GM21529 (cell line): ENCODE results near the gene TMEM123.
"Not testable (repeated sequence)": the region's sequence is repeated elsewhere in the genome, so short reads cannot be mapped to it uniquely, and the experiment has no call there.

ENCODE experiments used
- ATAC-seq: cut with Tn5 transposase; IDR thresholded peaks from one replicate; pipeline ENCODE4 v1.9.1; 2021; ENCODE audit not compliant: unreplicated experiment

Gene TMEM123

DNA sequence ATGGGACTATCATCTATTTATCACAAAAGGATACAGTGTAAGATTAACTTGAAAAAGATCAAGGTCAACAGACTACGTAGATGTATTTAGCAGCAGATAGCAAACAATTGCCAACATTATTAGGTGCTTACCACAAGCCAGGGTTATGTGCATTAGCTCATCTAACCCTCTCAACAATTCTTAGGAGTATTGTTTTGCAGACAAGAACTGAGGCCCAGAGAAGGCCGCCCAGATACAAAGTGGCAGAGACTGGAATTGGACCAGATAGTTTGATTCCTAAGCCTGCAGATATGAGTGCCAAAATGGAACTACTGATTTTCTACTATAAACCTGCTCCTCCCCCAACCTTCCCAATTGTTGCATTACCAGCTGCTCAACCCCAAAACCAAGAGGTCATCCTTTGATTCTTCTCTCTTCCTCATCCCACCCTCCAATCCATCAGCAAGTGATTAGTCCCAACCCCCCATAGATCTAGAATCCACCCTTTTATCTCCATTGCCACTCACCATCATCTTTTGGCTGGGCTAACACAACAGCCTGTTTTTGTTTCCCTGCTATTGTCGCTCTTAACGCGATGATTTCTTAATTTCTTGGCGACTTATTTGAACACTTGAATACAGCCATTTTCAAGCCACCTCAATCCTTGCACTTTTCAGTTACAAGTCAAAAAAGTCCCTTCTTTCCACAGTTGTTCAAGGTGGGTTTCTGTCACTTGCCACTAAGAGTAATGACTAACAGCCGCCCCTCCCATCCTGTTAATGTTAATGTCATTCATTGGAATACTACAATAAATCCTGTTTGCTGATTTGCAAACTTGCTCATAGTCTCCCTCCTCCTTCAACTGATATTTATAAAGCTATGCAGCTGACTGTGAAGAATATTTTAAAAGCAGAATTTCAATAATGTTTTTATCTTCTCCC lies 2.7 kb downstream of the TMEM123 start:
- no peak for ATAC-seq

DNA sequence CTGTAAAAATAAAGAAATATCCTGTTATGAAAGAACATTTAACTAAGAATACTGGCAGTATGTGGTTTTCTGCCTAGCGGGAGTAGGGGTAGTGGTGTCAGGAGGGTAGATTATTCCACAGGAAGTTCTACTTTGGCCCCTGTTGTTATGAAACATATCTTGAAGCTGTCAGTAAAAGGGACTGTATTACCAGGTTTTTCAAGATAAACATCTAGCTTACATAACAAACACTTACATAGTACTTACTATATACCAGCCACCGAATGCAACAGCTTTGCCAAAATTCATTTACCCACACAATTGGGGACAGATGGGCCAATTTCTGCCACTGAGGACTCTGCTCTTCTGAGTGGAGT lies 3.7 kb downstream of the TMEM123 start:
- no peak for ATAC-seq

GRCh38 chr11:102447941-102448868 lies 4.4 kb downstream of the TMEM123 start:
- ATAC-seq = no peak

DNA sequence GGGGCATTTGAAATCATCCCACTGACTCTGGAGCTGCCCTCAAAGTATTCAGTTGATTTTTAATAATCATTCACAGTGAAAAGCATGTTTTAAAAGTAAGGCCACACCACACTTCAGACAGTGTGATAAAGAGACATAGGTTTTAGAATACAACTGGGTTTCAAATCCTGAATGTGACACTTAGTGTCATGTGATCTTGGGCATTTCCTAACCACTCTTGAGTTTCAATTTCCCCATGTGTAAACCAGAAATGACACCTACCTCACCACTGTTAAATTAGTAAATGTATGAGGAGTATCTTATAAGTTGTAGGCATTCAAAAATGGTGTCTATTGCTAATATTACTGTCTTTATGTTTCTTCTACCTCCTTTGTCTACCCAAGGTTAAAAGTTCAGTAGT lies 5.4 kb downstream of the TMEM123 start:
- no peak for ATAC-seq

- ATAC-seq = no peak
Observed at GRCh38 chr11:102446606-102447005, 6.0 kb downstream of the TMEM123 start.

GRCh38 chr11:102444693-102445092 lies 7.9 kb downstream of the TMEM123 start:
- ATAC-seq = not testable (repeated sequence)

DNA sequence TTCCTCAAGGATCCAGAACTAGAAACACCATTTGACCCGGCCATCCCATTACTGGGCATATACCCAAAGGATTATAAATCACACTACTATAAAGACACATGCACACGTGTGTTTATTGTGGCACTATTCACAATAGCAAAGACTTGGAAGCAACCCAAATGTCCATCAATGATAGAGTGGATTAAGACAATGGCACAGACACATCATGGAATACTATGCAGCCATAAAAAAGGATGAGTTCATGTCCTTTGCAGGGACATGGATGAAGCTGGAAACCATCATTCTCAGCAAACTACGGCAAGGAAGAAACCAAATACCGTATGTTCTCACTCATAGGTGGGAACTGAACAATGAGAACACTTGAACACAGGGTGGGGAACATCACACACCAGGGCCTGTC lies 8.4 kb downstream of the TMEM123 start:
- not testable (repeated sequence) for ATAC-seq

DNA sequence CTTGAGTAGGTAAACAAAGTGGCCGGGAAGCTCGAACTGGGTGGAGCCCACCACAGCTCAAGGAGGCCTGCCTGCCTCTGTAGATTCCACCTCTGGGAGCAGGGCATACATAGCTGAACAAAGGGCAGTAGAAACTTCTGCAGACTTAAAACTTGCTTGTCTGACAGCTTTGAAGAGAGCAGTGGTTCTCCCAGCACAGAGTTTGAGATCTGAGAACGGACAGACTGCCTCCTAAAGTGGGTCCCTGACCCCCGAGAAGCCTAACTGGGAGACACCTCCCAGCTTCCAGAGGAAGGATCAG lies 13.6 kb downstream of the TMEM123 start:
- ATAC-seq = not testable (repeated sequence)

GRCh38 chr11:102438311-102439062 lies 14.1 kb downstream of the TMEM123 start:
- no peak for ATAC-seq

- ATAC-seq = no peak
Observed at GRCh38 chr11:102437727-102438126, 14.8 kb downstream of the TMEM123 start.

DNA sequence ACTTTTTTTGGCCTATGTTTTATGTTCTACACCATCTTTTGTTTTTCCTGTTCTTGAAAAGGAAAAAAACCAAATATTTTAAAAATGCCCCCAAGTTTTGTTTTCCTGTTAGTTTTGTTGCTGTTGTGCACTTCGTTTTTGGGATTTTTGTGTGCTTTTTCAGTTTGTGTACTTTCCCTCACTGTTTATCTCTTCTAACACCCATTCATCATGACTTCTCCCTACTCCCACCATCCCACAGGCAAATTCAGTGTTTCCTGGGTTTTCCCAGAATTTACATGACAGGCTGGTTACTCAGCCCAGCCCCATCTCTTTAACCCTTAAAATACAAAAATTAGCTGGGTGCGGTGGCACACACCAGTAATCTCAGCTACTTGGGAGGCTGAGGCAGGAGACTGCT lies 15.6 kb downstream of the TMEM123 start:
- no peak for ATAC-seq

DNA sequence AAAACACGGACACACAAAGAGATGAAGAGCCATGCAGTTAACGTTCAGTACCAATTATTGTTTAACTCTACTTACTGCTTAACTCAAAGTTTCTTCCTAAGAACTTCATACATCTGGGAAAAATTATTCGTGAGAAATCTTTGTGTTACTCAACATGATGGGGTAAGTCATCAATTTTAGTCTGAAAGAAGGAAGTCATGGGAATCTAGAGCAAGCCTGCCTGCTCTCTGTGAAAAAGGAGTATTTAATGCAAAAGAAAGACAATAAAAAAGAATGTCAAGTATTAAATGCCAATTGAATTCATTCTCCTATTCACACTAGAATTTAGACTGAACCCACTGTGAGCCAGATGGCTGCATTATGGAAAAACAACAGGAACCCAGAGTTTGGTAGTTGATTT lies 16.0 kb downstream of the TMEM123 start:
- no peak for ATAC-seq

DNA sequence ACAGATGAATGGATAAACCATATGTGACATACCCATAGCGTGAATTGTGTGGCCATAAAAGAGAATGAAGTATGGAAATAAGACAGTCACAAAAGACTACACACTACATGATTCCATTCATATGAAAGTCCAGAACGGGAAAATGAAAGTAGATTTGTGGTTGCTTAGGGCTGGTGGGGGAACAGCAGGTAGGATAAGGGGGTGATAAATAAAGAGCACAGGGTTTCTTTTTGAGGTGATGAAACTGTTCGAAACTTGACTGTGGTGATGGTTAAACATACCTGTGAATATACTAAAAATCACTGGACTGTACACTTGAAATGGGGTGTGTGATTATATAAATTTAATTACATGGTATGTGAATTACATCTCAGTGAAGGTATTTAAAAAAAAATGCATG lies 16.9 kb downstream of the TMEM123 start:
- ATAC-seq = no peak

DNA sequence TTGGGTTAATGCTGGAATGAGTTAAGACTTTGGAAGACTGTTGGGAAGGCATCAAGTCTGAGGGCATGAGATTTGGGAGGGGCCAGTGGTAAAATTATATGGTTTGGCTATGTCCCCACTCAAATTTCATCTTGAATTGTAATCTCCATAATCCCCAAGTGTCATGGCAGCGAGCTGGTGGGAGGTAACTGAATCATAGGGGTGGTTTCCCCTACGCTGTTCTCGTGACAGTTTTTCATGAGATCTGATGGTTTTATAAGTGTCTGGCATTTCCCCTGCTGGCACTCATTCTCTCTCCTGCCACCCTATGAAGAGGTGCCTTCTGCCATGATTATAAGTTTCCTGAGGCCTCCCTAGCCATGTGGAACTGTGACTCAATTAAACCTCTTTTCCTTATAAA lies 19.0 kb downstream of the TMEM123 start:
- not testable (repeated sequence) for ATAC-seq

- ATAC-seq = not testable (repeated sequence)
Observed at GRCh38 chr11:102432560-102432959, 20.0 kb downstream of the TMEM123 start.

DNA sequence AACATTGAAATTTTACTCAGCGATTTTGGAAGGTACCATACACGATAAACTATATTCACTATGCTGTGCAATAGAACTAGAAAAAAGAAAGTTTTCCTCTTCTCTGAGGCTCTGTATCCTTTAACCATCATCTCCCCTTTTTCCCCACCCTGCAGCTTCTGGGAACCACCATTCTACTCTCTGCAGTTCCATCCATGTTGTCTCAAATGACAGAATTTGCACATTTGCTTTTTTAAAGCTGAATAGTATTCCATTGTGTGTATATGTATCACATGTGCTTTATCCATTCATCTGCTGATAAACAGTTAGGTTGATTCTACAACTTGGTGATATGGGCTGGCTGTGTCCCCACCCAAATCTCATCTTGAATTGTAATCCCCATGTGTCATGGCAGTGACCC lies 21.2 kb downstream of the TMEM123 start:
- ATAC-seq = no peak

DNA sequence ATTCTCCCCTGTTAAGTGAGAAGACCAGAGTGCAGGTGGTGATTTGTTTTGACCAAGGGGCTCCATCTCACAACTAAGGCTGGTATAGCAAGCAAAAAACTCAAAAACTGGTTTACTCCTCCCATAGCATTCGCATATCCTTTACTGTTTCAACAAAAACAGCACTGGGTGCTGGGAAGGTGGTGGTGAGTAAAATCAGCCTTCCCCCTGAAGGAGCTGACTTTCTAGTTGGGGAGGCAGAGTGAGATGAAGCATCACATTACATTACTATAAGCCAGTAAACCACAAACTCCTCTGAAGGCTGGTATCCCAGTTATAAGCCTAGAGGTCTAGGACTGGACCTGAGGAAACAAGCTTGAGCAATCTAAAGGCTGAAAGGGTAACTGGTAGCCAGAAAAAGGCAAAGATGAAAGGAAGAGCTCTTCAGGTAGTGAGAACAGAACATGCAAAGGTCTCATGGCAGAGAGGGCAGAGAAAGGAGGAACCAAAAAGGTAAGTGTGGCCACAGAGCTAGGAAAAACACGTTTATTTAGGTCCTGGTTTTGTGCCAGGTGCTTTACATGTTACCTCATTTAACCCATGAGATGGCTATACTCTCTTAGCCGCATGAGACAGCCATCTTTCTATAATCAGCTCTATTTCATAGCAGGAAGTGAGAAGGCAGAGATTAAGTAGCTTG lies 22.3 kb downstream of the TMEM123 start:
- peak; percentile 87 for ATAC-seq

- ATAC-seq = peak; percentile 0
Observed at GRCh38 chr11:102429691-102430090, 22.9 kb downstream of the TMEM123 start.

GRCh38 chr11:102429226-102429625 lies 23.3 kb downstream of the TMEM123 start:
- no peak for ATAC-seq

DNA sequence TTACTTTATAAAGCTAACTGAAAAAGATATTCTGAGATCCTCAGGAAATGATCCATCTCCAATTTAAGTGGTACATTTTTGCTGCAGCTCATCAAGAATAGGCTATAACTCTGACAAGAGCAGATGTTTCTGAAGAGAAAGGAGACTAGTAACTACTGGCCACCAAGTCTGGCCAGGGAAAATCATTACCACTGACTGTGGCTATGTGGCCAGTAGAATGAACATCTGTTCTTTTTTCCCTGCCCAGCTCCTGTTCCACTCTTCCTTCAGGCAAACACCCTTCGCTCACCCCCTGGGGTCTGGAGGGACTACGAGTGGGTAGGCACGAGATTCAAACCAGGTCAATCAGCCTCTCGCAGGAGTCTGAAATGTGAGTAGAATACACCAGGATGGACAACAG lies 23.9 kb downstream of the TMEM123 start:
- no peak for ATAC-seq

DNA sequence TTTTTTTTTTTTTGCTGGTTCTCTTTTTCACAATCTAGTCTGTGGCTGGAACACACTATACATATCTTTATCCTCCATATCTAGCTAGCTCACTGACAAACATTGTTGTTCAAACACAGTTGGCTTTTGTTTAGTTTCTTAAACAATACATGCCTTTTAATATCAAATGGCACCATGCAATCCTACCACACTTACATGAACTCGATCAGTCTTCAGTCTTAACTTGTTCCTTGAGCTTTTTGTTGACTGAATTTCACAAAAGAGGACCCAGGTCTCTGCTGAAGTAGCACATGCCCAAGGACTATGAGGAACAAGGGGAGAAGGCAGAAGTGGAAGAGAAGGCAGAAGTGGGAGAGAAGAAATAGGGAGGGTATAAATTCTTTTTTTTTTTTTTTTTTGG lies 25.5 kb downstream of the TMEM123 start:
- ATAC-seq = no peak
